GM18870 (cell line): ENCODE data around the gene BLTP2.
"Not testable (repeated sequence)": the region's sequence is repeated elsewhere in the genome, so short reads cannot be mapped to it uniquely, and the experiment has no call there.

ENCODE experiments used
- ATAC-seq: cut with Tn5 transposase; IDR thresholded peaks from one replicate; pipeline ENCODE4 v1.9.1; 2021; ENCODE audit warnings: moderate library complexity; ENCODE audit not compliant: unreplicated experiment

The BLTP2 gene

DNA sequence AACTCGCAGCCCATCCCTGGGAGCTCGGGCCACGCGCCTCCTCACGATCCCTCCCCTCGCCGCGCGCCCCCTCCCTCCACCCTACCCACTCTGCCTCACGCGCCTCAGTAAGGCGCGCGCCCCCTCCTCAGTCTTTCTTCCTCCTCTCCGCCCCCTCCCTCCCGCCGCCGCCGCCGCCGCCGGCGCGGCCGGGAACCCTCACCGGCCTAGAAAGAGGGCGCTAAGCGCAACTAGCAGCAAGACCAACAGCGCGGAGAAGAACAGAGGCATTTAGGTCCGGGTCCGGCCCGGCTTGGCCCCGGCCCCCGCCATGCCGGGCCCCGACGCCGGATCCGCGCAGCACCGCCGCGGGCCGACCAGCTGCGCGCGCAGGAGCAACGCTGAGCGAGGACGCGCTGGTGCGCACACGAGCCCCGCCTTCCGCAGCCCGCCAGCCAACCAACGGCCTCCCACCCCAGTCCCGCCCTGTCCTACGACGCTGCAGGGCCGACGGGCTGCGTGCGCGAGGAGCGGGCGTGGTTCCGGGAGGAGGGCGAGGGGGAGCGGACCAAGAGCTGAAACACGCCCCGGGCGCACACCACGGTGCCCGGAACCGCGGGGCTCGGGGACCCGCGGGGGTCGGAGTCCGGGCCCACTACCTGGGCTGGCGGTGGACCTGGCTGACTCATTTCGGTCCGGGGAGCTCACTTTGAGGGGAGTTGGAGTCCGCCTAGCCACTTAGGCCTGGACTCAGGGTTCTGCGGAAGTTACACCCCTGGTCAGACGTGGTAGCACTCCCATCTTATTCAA is at the start of gene BLTP2:
BLTP2 (minus strand) TSS at position 372 of the 789 bp plus-strand sequence; CDS start at position 270, 102 bp downstream.
- peak; percentile 61 for ATAC-seq

DNA sequence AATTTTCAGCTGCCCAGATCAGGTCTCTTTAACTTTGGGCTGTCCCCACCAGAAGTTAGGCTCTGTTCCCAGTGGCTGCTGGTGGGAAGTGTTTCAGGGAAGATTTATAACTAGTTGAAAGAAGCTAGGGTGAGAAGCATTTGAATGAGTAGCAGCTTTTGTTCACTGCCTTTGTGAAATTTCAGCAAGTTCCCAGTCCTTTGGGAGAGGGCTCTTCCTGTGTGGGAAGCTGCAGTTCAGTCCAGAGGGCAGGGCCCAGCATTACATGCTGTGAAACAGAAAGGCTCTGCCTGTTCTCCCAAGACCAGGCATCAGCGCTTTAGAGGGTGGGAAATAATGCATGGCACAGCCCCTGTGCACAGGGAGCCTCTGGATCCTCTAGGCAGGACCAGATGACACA is 48.9 kb upstream of the BLTP2 start:
- no peak for ATAC-seq

DNA sequence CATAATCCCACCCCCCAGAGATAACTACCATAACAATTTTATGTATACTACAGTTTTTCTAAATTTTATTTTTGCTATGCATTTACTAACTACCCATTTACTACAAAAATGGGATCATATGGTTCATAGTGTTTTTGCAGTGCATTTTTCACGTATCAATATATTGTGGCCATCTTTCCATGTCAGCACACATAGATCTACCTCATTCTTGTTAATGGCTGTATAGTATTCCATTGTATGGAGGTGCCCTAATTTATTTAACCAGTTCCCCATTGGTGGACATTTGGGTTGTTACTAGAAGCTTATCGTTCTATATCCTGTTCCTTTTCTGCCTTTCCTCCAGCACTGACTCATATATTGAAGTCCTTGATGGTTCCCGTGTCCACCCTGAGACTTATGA is 44.1 kb upstream of the BLTP2 start:
- no peak for ATAC-seq

DNA sequence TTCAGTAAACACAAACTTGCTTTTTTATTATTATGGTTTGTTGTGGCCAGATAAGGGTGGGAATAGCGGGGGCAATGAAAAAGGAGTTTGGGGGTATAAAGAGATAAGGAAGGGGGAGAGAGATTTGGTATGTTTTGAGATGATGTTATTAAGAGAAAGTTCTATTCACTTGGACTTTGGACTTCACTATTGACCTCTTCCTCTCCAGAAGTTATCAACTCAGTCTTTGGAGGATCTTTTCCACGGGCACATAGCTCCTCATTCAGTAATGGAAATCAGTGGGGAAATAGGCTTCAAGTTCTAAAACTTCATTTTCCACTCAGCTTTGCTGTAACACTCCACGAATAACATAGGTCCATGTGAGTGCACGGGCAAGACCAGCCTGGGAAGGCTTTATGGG is 43.5 kb upstream of the BLTP2 start:
- ATAC-seq: no peak

DNA sequence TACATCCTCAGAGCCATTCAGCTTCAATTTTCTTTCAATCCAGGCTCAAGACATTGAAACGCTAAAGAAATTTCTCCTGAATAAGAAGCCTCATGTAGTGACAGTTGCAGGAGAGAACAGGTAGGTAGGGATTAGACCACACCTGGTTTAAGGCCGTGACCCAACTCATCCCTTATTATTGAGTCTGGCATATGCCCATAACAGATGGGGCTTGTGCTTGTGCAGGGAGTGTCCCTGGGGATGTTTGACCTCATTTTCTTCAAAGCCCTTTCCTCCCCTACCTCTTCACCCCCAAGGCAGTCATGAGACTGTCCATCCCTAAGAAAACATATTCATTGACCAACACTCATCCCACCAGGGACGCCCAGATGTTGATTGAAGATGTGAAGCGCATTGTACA is 41.3 kb upstream of the BLTP2 start:
- ATAC-seq: no peak

DNA sequence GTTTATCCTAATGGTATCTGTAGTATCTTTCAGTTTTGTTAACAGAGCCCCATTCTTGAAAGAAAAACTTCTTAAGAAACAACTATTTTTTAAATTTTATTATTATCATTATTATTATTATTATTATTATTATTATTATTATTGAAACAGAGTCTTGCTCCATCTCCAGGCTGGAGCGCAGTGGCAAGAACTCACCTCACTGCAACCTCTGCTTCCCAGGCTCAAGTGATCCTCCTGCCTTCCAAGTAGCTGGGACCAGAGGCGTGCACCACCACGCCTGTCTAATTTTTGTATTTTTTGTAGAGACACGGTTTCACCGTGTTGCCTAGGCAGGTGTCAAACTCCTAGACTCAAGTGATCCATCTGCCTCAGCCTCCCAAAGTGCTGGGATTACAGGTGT is 40.4 kb upstream of the BLTP2 start:
- no peak for ATAC-seq

DNA sequence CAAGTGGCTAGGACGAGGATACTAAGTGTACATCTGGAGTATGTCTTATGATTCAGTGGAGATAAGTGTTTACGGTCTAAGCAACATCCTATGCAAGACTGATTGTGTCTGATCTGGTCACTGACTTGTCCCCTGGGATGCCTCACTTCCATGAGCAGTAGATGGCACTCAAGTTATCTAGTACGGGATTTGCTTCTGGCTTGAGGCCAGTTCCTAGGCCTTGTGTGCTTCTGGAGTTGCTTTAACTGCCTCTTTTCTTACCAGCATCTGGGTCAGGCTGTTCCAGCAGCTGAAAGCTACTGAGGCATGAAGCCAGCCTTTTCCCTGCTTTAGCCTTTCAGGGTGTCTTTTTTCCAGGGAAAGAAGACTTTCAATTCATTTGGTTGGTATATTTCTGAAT is 40.0 kb upstream of the BLTP2 start:
- no peak for ATAC-seq

DNA sequence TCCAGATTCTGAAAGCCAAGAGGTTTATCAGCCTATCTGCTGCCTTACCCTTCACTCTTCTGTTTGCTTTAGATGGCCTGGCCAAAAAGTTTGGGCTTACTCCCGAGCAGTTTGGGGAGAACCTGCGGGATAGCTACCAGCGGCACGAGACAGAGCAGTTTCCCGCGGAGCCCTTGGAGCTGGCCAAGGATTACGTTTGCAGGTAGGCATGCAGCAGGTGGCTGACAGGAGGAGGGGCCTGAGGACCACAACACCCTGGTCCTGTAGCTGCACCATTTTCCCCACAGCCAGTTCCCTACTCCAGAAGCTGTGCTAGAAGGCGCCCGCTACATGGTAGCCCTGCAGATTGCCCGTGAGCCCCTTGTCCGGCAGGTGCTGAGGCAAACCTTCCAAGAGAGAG is 37.7 kb upstream of the BLTP2 start:
- no peak for ATAC-seq

DNA sequence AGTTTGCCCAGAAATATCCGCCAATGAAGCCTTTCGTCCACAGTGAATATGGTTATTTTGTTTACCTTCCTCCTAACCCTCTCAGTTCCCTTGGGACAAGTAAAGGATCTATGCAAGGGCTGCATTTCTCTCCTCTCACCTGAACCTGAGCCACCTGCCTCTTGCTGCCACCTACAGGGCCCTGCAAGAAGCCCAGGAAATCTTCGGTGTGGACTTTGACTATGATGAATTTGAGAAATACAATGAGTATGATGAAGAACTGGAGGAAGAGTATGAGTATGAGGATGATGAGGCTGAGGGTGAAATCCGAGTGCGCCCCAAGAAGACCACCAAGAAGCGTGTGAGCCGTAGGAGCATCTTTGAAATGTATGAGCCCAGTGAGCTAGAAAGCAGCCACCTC is 31.0 kb upstream of the BLTP2 start:
- no peak for ATAC-seq

DNA sequence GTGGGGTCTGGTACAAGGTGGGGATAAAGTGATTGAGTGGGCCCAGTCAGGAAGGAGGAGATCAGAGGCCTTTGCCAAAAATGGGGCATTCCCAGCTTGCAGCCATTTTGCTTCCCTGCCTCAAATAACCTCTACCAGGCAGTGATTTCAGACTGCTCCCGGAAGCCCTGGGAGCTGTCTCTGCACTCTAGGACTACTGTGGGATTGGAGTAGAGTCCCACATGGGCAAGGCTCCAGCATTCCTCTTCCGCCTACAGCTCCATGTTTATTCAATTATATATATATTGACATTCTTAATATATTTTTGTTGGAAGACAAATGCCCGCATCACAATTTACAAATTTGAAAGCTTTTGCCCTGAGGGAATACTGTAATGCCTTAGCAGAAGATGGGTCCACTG is 30.5 kb upstream of the BLTP2 start:
- no peak for ATAC-seq

DNA sequence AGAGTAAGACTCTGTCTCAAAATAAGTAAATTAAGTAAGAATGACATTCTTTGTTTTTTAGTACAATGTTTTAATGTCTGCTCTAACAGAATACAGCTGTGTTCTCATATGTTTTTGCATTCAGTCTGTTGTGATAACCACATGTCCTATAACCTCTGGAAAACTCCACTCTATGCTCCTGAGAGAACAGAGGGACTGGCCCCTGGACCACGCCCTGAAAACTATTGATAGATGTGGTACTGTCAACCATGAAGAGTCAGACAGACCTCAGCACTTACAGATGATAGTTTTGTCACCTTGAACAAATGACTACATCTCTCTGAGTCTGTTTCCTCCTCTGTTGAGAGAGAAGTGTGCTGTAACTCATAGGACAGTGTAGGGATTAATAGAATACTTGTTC is 25.0 kb upstream of the BLTP2 start:
- no peak for ATAC-seq

DNA sequence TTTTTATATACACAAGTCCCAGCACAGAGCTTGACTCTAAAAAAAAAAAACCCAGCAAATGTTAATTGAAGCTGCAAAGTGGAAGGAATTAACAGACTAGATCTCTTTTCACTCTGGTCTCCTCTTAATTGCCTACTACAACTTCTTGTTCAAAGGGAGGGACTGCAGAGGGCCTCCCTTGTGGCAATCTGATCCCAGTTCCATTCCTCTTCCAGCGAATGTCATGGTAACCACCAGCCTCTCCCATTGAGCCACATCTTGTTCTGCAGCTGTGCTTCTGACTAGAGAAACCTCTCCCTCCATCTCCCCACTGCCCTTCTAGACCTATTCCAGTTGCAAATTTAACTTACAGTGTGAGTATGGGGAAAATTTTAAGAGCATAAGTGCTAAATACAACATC is 22.9 kb upstream of the BLTP2 start:
- ATAC-seq: no peak

DNA sequence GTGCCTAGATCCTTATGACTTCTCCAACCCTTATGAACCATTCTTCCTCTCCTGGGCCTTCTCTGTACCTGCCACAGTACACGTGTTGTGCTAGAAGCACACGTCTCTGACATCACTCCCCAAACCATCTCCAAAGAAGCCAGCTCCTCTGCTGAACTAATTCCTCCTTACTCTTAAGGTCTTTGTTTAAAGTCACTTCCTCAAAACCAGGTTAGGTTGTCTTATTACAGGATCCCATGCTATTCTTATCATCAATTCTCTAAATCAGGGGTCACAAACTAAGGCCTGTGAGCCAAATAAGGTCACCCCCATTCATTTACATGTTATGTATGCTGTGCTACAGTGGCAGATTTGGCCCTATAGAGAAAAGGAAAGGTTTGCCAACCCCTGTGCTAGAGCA is 21.0 kb upstream of the BLTP2 start:
- ATAC-seq: no peak

DNA sequence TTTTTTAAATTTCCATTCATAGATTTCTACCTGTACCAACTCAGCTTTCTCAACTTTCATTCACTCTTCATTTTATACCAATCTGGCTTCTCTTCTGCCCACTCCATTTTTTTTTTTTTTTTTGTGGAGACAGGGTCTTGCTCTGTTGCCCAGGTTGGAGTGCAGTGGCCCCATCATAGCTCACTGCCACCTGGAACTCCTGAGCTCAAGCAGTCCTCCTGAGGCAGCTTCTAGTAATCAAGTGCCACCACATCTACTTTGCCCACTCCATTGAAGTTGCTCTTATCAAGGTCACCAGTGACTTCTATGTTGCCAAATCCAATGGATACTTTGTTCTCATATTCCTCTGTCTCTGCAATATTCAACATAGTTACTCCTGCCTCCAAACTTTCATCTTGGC is 18.8 kb upstream of the BLTP2 start:
- ATAC-seq: no peak

DNA sequence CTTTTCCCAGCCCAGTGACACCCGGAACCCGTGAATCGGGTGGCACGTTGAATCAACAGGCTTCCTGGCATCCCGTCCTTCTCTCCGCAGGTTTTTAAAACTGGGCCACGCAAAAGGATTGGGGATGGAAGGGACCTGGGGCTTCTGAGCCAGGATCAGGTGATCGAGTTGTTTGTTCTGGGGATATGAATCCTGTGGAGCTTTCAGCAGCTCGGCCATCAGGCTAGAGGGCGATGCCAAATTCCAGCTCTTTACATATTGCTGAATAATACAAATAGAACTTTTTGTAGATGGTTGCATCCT is 17.5 kb upstream of the BLTP2 start:
- no peak for ATAC-seq

DNA sequence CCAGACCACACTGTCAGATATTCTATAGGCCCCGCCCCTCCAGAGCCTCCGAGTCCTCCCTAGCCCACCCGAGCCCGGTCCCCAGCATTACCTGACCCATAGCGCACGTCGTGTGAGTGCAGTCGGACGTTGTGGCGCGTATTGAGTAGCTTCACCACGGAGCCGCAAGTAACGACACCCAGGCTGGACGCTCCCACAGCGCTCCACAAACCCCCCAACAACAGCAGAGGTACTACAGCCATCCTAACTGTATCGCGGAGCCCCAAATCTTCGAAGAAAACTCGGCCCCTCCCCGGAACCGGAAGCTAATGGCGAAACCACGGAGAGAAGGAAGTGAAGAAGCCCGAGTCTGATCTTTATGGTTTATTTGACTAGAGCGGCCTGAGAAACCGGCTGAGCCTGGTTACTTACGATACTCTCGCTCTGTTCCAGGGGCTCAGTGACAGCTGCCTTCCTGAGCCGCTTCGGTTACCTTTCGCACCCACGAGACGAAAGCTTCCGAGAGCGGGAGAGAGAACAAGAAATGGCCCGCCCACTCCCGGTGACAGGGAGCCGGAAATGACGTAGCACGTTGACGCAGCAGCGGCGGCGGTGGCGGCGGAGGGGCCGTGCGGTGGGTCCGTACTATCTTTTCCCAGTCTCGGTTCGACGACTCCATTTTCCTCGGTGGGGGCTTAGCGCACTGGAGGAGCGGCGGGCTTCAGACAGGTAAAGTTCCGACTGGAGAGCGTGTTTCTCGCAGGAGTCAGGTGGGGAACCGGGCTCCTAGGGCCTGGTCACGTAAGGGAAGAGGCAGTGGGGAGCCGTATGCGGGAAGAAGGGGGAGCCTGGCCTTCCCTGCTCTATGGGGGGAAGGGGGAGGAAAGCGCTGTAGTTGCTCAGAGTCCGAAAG is 16.9 kb upstream of the BLTP2 start, which contains the start of the genes SDF2 and SUPT6H:
SDF2 (minus strand) TSS at position 272 of the 892 bp plus-strand sequence; CDS start at position 242, 30 bp downstream.
SUPT6H (plus strand) TSS at position 571 of the 892 bp plus-strand sequence. CDS start 11,197 bp downstream, outside the sequence.
- ATAC-seq: peak; percentile 64

DNA sequence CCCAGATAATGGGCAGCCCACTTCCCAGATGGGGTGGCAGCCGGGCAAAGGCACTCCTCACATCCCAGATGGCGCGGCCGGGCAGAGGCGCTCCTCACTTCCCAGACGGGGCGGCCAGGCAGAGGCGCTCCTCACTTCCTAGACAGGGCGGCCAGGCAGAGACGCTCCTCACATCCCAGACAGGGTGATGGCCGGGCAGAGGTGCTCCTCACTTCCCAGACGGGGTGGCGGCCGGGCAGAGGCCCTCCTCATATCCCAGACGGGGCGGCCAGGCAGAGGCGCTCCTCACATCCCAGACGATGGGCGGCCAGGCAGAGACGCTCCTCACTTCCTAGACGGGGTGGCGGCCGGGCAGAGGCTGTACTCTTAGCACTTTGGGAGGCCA is 14.5 kb upstream of the BLTP2 start:
- ATAC-seq: not testable (repeated sequence)

DNA sequence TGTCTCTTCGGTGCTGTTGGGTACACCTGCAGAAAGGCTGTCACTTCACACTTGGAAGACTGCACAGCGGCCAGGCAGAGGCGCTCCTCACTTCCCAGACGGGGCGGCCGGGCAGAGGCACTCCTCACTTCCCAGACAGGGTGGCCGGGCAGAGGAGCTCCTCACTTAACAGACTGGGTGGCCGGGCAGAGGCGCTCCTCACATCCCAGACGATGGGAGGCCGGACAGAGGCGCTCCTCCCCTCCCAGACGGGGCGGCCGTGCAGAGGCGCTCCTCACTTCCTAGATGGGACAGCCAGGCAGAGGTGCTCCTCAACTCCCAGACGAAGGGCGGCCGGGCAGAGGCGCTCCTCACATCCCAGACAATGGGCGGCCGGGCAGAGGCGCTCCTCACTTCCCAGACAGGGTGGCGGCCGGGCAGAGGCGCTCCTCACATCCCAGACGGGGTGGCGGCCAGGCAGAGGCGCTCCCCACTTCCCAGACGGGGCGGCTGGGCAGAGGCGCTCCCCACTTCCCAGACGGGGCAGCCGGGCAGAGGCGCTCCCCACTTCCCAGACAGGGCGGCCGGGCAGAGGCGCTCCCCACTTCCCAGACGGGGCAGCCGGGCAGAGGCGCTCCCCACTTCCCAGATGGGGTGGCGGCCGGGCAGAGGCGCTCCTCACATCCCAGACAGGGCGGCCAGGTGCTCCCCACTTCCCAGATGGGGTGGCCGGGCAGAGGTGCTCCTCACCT is 14.0 kb upstream of the BLTP2 start:
- ATAC-seq: not testable (repeated sequence)

DNA sequence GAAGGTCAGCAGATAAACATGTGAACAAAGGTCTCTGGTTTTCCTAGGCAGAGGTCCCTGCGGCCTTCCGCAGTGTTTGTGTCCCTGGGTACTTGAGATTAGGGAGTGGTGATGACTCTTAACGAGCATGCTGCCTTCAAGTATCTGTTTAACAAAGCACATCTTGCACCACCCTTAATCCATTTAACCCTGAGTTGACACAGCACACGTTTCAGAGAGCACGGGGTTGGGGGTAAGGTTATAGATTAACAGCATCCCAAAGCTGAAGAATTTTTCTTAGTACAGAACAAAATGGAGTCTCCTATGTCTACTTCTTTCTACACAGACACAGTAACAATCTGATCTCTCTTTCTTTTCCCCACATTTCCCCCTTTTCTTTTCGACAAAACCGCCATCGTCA is 13.4 kb upstream of the BLTP2 start:
- ATAC-seq: not testable (repeated sequence)

DNA sequence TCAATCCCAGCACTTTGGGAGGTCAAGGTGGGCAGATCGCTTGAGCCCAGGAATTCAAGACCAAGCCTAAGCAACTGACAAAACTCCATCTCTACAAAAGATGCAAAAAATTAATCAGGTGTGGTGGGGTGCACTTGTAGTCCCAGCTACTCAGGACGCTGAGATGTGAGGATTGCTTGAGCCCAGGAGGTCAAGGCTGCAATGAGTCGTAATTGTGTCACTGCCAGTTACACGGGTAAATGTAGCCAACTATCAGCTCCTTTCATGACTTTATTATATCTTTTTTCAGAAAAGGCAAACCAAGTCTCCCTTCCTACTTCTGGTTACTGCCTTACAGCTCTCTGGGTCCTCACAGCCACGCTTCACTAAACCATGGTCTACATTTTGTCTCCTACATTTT is 12.8 kb upstream of the BLTP2 start:
- no peak for ATAC-seq

DNA sequence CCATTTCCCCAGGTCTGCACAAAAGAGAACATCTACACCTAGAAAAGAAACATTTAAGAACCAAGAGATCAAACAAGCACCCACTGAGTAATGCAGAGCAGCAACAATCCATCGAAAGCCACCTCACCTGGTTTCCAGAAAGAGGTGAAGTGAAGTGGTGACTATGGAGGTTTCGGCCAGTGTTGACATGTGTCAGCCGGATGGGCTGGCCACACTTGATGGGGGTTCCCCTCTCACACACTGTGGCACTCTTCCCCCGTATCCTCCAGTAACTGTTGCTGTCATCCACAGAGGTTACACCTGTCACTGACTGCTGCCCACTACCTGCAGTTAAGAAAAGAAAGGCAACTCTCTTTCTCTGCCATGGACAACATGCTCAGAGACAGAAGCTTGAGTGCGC is 10.2 kb upstream of the BLTP2 start:
- ATAC-seq: no peak
